Osteocyte (in vitro differentiated cells): ENCODE measurements around the gene HYCC2. TPM values are rescaled to one million over a fixed set of nuclear protein-coding genes. Genes with fewer than 3 reads are reported as not detected.

Source experiments
- DNase-seq: peaks from one replicate; pipeline ENCODE4 v3.0.0; 2021; ENCODE audit warnings: mixed read lengths; ENCODE audit not compliant: unreplicated experiment; ENCODE audit errors: extremely low spot score
- H3K27ac Mint-ChIP-seq: one replicate; pipeline ENCODE4 v1.8.0; 2021; ENCODE audit warnings: mild to moderate bottlenecking, mixed read lengths; ENCODE audit not compliant: unreplicated experiment
- H3K27me3 Mint-ChIP-seq: one replicate; pipeline ENCODE4 v1.8.0; 2021; ENCODE audit warnings: mixed read lengths; ENCODE audit not compliant: unreplicated experiment
- H3K36me3 Mint-ChIP-seq: one replicate; pipeline ENCODE4 v1.8.0; 2021; ENCODE audit warnings: mixed read lengths; ENCODE audit not compliant: unreplicated experiment
- H3K4me1 Mint-ChIP-seq: one replicate; pipeline ENCODE4 v1.8.0; 2021; ENCODE audit warnings: mixed read lengths; ENCODE audit not compliant: unreplicated experiment
- H3K4me3 Mint-ChIP-seq: one replicate; pipeline ENCODE4 v1.8.0; 2021; ENCODE audit warnings: mild to moderate bottlenecking, moderate library complexity, mixed read lengths; ENCODE audit not compliant: unreplicated experiment
- H3K9me3 Mint-ChIP-seq: one replicate; pipeline ENCODE4 v1.8.0; 2021; ENCODE audit warnings: mixed read lengths; ENCODE audit not compliant: unreplicated experiment
- CTCF ChIP-seq: fragments of 200-600 bp; sonication (generic); IDR thresholded peaks from 2 replicates; pipeline ENCODE4 v1.5.0; 2021; ENCODE audit warnings: antibody characterized with exemption, mild to moderate bottlenecking, moderate library complexity
- total RNA-seq: library from RNA; stranded (reverse); gene quantifications from 2 replicates; pipeline ENCODE4 v1.2.1, GENCODE V29; 2021

HYCC2 gene
- total RNA-seq, 1 donor from 2014 or later = 16.8 TPM

- Mint-ChIP-seq H3K4me3 (no peak overlapping the region), H3K9me3 (no peaks in the 10 kb centered on the region), H3K27ac (no peak overlapping the region), H3K27me3 (peaks cover 6% of the 10 kb centered on the region), H3K4me1 (peaks cover 12% of the 10 kb centered on the region), H3K36me3 (no peaks in the 10 kb centered on the region)
- no peak for TF ChIP-seq CTCF
- no peak for DNase-seq
These were observed 39.1 kb upstream of the HYCC2 start for GRCh38 chr2:201110615-201111014.

GRCh38 chr2:201109186-201109585 lies 37.7 kb upstream of the HYCC2 start:
- no peak overlapping the region for H3K4me3 Mint-ChIP-seq
- no peak overlapping the region for H3K27ac Mint-ChIP-seq
- H3K4me1 Mint-ChIP-seq = peaks cover 1% of the 10 kb centered on the region
- DNase-seq = no peak
- H3K9me3 Mint-ChIP-seq = no peaks in the 10 kb centered on the region
- TF ChIP-seq CTCF = no peak
- H3K27me3 Mint-ChIP-seq = peaks cover 6% of the 10 kb centered on the region
- H3K36me3 Mint-ChIP-seq = no peaks in the 10 kb centered on the region

GRCh38 chr2:201108341-201108740 lies 36.9 kb upstream of the HYCC2 start:
- no peaks in the 10 kb centered on the region for H3K36me3 Mint-ChIP-seq
- no peak for TF ChIP-seq CTCF
- H3K4me1 Mint-ChIP-seq = peaks cover 1% of the 10 kb centered on the region

GRCh38 chr2:201107624-201108023 lies 36.2 kb upstream of the HYCC2 start:
- Mint-ChIP-seq H3K9me3 (no peaks in the 10 kb centered on the region), H3K27me3 (peaks cover 6% of the 10 kb centered on the region), H3K36me3 (no peaks in the 10 kb centered on the region), H3K4me1 (peaks cover 1% of the 10 kb centered on the region), H3K27ac (no peak overlapping the region), H3K4me3 (no peak overlapping the region)
- TF ChIP-seq CTCF = no peak
- DNase-seq = no peak

More at GRCh38 chr2:201108341-201108740, 36.9 kb upstream of the HYCC2 start:
- no peaks in the 10 kb centered on the region for H3K9me3 Mint-ChIP-seq
- peaks cover 6% of the 10 kb centered on the region for H3K27me3 Mint-ChIP-seq
- no peak for DNase-seq
- no peak overlapping the region for H3K27ac Mint-ChIP-seq
- no peak overlapping the region for H3K4me3 Mint-ChIP-seq

- H3K9me3 Mint-ChIP-seq = no peaks in the 10 kb centered on the region
- DNase-seq = no peak
- H3K27ac Mint-ChIP-seq = no peak overlapping the region
- H3K4me3 Mint-ChIP-seq = no peak overlapping the region
- H3K4me1 Mint-ChIP-seq = no peaks in the 10 kb centered on the region
- H3K36me3 Mint-ChIP-seq = no peaks in the 10 kb centered on the region
- no peak for TF ChIP-seq CTCF
- H3K27me3 Mint-ChIP-seq = peaks cover 6% of the 10 kb centered on the region
These were observed 34.3 kb upstream of the HYCC2 start for GRCh38 chr2:201105759-201106158.
